Endometrium (tissue), 2 donors: ENCODE results near the gene ACRBP.

Experiments used
- FAIRE-seq: peaks from 2 replicates; lab custom pipeline; 2012; peaks lifted over from hg19 to GRCh38; lab: Jason Lieb, UNC
- donor health status: control.
- donor health status: control.

Gene ACRBP

DNA sequence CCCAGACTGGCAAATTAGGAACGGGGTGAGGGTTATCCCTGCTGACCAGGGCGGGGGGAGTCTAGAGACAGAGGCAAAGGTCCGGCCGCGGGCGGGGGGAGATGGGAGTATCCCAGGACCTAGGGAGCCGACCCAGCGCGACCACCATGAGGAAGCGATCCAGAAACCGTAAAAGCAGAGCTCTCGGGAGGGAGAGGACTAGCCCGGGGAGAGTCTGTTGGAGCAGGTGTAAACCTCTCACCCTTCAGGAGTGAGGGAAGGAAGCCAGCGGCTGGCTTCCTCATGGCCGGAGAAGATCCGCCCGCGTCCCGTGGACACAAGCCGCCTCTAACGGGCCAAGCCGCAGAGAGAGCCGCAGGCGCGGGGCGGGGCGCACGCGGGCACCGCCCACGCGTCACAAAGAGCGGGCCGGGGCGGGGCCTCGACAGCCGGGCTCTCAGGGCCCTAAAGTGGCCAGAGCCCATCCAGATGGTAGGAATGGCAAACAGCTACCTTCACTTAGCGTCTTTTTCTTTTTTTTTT lies at the start of gene ACRBP:
Gene ACRBP, minus strand, starts transcription at position 350 of the 522 bp plus-strand sequence. Its CDS starts 66 bp downstream, at position 284.
- no peak for FAIRE-seq

- no peak for FAIRE-seq
These were observed 48.2 kb upstream of the ACRBP start for GRCh38 chr12:6695313-6696045.

- no peak for FAIRE-seq
These were observed 47.5 kb upstream of the ACRBP start for GRCh38 chr12:6694701-6695100.

DNA sequence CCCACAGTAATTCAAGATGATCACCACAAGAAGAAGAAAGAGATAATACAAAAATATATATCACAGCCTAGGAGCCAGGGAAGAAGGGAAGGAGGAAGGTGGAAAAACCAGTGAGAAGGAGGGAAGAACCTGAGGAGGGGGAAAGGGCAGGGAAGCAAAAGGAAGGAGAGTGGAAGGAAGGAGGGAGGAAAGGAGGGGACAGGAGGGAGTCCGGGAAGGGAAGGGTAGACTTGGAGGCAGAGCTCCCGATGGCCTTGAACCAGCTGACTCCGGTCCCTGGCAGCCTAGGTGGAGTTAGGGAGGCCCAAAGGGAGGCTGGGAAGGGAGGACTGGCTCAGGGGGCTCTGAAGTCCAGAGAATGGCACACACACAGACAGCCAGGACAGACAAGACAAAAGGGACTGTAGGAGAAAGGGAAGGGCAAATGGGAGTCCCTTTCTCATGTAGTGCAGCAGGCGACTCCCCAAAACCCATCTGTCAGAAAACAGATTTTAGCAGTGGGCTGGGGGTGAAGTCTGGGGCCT lies 46.7 kb upstream of the ACRBP start:
- FAIRE-seq, result no peak

DNA sequence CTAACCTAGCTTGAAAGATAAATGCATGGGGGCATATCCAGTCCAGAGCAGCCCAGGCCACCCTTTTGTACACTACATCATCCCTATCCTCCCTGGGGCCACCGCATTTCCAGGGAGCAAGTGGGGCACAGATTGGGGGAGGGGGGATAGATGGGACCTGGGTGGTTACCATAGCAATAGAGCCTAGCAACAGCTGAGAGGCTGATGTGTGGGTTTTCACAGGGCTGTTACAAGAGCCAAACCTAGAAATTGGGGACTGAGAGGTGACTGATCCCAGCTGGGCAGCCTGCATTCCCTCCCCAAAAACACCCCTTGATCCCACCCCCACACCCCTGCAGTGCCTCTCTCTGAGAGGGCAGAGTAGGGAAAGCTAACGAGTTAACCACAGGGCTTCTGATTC lies 45.7 kb upstream of the ACRBP start:
- FAIRE-seq, result no peak

DNA sequence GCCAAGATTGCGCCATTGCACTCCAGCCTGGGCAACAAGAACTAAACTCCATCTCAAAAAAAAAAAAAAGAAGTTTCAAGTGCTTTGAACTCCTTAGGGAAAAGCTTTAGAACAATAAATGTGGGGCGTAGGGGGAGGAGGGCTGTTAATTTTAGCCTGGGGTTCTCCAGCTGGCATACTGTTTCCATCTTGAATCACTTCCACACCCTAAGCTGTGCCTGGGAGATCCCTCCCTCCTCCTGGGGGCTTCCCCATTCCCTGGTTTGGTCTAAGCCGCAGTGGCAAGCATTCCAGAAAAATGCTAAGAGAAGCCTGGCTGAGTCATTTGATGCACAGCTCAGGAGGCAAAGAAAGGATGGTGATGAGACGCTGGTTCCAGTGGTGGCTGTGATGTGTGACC lies 44.2 kb upstream of the ACRBP start:
- FAIRE-seq, result no peak

- FAIRE-seq, result peak; percentile 93
These were observed 42.0 kb upstream of the ACRBP start, which contains the start of gene ZNF384 for GRCh38 chr12:6688999-6689882. Gene ZNF384 (minus strand): TSS chr12:6689375. CDS start chr12:6679520, 9,855 bp downstream.

DNA sequence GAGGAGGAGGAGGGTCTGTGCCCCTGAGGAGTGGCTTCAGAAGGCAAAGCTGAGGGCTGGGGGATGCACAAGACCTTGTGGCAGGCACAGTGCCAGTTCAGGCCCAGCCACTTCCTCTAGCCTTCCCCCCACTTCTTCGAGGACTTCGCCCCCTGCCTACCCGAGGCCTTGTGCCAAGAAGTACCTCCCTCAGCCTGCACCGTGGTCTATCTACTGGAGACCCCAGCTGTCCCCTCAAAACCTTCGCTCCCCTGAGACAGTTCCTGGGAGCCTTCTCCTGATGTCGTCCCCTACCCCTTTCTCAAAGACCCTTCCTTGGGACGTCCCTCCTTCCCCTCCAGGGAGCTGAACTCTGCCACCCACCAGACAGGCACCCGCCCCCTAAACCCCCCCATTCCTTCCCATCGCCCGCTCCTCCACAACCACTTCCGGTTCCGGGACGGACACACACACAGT lies 41.3 kb upstream of the ACRBP start:
- FAIRE-seq, result no peak

- FAIRE-seq, result no peak
These were observed 38.6 kb upstream of the ACRBP start for GRCh38 chr12:6685814-6686213.

DNA sequence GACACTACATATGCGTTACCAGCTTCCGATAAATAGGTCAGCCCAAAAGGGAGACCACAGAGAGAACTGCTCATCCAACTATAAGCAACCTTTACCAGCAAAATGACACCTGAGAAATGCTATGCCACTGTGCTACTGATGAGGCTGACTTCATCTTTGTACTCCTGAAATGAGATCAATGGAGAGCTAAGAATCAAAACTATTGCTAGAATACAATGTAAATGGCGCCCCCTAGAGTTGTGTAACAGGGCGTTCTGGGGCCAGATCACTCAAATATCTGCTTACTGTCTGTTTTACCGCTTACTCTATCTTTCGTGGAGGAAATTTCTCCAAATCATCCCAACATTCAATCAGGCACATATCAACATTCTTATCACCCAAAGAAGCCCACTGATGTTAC lies 37.4 kb upstream of the ACRBP start:
- no peak for FAIRE-seq

- no peak for FAIRE-seq
These were observed 29.7 kb upstream of the ACRBP start for GRCh38 chr12:6676962-6677361.

DNA sequence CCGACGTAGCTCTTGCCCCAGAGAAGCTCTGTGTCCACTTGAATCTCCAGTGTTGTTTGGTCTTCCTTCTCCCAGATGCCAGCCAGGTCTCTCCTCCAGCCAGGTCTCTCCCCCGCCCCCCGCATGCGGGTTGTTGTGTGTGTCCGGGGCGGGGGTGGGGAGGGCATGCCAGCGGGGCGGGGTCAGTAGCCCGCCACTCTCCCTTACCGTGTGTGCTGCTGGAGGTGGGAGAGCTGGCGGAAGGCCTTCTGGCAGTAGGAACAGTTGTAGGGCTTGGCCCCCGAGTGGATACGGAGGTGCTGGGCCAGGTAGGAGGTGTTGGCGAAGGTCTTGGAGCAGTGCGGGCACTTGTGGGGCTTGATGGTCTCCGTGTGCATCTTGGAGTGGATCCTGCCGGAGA lies 24.9 kb upstream of the ACRBP start:
- no peak for FAIRE-seq

DNA sequence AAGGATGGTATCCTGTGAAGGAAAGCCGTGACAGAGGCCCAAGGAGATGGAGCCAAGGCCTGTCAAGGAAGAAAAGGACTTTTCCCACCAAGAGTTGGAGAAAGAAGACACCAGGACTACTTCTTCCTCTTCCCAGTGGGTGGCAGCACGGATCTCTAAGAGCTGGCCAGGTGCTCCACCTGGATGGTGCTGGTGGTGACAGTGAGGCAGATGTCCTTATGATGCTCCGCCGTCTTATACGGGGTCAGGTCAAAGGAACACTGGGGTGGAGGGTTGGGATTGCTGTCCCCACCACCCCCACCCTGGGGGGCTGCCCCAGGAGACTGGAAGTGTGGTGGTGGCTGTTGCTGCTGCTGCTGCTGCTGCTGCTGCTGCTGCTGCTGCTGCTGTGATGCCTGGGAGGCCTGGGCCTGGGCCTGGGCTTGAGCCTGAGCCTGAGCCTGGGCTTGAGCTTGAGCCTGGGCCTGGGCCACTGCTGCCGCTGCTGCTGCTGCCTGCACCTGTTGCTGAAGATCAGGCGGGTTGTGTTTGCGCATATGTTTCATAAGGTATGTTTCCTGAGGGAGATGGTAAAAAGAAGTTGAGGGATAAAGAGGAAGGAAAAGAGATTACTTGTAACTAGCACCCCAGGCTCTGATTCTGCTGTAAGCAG lies 20.5 kb upstream of the ACRBP start:
- FAIRE-seq, result no peak

GRCh38 chr12:6666211-6666610 lies 19.0 kb upstream of the ACRBP start:
- no peak for FAIRE-seq

DNA sequence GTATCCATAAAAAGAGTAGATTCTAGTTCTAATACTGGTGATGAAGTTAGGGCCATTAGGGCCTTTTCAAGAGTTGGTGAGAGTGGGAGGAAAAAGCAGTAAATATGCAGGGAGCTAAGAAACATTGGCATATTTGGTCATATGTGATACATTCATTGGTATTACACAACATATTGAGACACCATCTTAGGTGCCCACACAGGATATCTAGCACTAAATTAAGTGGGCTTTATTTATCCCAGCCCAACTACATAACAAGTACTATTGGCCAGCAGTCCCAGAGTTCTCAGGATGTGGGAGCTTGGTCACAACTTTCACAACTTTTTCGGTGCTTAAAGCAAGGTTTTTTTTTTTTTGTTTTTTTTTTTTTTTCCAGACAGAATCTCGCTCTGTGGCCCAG lies 17.7 kb upstream of the ACRBP start:
- no peak for FAIRE-seq

DNA sequence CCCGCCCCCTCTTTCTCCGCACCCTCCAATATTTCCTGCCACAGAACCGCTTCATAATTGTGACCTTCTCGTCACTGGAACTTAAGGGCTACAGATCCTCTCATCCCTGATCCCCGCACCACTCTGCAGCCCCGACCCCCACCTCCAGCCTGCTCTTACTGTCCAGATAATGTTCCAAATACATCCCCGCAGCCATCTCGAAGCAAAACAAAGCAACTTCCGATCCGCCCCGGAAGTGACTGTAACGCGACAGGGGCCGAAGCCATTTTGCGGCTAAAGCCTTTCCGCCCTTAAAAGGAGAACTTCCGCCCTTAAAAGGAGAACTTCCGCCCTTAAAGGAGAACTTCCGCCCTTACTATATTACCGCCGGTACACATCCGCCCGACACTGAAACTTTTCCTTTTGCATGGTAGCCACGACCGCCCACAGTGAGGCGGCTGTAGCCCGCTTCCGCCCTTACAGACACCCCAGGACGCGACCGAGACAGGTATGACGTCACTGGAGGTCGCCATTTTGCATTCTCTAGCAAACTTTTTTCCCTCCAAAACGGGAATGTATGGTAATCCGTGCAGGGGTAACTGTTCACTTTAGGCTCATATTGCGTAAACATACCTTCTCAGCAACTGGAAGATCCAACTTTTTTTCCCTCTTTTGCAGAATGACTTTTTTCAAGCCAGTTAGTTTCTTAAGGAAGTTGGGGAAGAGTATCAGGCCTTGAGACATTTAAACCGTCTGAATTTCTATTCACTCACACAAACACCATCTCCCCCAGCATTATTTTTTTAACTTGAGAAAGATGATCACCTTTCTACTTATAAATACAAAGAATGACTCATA lies 15.9 kb upstream of the ACRBP start, which contains the start of gene ING4:
Gene ING4, minus strand, starts transcription at position 214 of the 837 bp plus-strand sequence. Its CDS starts 18 bp downstream, at position 196.
- FAIRE-seq, result peak; percentile 99

GRCh38 chr12:6662602-6662905 lies 15.3 kb upstream of the ACRBP start:
- no peak for FAIRE-seq

DNA sequence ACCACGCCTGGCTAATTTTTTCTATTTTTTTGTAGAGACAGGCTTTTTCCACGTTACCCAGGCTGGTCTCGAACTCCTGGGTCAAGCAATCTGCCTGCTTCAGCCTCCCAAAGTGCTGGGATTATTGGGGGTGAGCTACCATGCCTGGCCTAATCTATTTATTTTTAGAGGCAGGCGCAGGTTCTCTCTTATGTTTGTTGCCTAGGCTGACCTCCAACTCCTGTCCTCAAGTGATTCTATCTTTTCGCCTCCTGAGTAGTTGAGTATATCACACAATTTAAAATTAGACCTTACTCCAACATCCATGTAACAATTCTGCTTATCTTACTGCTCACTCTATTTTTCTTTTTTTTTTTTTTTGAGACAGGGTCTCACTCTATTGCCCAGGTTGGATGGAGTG lies 6.8 kb upstream of the ACRBP start:
- no peak for FAIRE-seq

DNA sequence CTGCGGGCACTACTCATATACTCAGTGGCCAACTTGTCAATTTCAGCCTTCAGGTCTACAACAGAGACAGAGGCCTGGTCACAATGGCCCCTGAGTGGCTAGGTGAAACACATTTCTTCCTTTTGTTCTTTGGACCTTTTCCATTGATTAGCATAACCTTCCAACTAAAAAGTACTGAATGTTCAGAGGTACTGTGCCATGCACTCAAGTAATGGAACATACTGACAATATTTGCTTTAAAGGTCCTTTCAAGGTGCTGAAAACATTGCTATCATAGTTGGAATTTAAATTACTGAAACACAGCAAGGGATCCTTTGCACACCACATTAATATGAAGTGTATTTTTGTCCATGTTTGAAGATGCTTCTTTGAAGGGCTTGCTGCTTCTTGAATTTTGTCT lies 6.1 kb upstream of the ACRBP start:
- FAIRE-seq, result no peak

GRCh38 chr12:6652391-6652790 lies 5.2 kb upstream of the ACRBP start:
- FAIRE-seq, result no peak

GRCh38 chr12:6650832-6651231 lies 3.6 kb upstream of the ACRBP start:
- no peak for FAIRE-seq
